ENCODE results near the gene NUMA1.
A peak's percentile ranks its signal among the peaks of the same experiment; 100 is the strongest.

Gene NUMA1

GRCh38 chr11:72069200-72069599 is 11.1 kb downstream of the NUMA1 start:
- DNase-seq (ENCODE audit: low spot score) (no peak), FAIRE-seq (no peak)

DNA sequence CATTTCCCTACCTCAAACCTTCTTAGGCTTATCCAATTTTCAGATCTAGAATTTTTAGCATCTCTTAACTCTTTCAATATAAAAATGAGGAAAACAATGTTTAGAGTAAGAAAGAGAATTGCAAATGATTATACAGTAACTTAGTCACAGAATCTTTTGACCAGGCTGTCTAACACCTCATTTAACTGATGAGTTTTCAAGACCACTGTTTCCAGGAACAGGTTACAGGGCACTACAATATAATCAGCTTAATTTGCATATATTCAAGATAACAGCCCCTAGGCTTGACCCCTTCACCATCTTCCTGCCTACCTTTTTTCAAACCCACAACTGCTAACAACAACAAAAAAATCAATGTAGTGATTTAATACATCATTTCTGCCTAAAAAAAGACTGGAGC is 12.7 kb downstream of the NUMA1 start:
- FAIRE-seq (no peak), DNase-seq (ENCODE audit: low spot score) (no peak)

- DNase-seq (ENCODE audit: low spot score): no peak
- FAIRE-seq: no peak
Observed at GRCh38 chr11:72067266-72067665, 13.1 kb downstream of the NUMA1 start.

- FAIRE-seq (no peak), DNase-seq (ENCODE audit: low spot score) (no peak)
Observed at GRCh38 chr11:72066855-72067254, 13.5 kb downstream of the NUMA1 start.

DNA sequence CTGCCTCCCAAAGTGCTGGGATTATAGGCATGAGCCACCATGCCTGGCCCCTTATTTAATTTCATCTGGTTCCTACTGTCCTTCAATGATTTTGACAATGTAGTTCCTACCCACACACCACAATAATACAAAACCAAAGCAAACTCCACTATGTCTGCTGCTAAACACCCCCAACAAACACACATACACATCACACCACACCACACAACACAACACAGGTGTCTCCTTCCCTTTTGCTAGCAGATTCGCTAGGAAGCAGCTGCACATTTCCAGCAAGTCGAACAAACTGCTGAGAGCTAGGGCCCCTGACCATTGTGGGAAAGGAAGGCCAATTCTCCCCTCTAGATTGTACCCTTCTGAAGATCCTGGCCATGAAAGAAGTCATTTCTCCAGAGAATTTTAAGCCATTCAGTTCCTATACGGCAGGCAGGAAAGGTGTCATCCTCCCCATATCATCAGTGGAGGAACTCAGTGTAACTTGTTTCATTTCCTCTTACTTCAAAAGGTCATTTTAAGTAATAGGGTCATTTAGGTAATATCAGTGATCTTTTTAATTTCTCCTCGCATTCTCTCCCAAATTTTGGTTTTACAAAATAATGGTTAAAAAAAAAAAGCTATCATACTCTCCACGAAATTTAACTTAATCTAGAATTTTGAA is 18.5 kb downstream of the NUMA1 start:
- DNase-seq (ENCODE audit: low spot score) (no peak), FAIRE-seq (no peak)

GRCh38 chr11:72058416-72059034 is 21.8 kb downstream of the NUMA1 start:
- no peak for FAIRE-seq

GRCh38 chr11:72048766-72049460 is 31.4 kb downstream of the NUMA1 start:
- FAIRE-seq: no peak
- no peak for DNase-seq (ENCODE audit: low spot score)

More at GRCh38 chr11:72058416-72059034, 21.8 kb downstream of the NUMA1 start:
- no peak for DNase-seq (ENCODE audit: low spot score)

- DNase-seq (ENCODE audit: low spot score): no peak
- FAIRE-seq: no peak
Observed at GRCh38 chr11:72045849-72046248, 34.5 kb downstream of the NUMA1 start.

DNA sequence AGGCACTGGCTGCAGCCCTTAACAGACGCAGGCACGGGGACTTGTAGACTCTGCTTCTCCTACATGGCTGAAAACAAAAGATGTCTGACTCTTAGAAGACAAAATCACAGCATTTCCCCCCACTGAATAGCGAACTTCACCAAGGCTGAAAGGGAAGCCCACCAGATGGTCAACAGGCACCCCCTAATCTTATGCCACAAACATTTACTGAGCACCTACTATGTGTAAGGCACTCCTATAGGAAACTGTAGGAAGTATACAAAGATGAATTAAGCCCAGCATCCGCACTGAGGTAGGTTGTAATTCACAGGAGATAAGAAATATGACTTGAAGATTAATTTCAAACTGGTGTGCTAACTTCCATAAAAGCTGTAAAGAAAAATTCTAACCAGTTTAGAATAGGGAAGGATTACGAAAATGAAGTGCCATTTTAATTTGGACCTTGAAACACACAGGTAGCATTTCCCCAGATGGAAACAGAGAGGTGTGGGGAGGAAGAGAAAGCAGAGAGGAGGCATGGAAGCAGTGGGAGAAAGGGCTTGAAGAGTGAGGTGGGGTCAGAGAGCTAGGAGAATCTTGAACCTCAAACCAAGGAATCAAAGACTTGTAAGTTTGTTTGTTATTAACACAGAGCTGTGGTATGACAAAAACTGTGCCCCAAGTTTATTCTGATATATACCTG is 38.1 kb downstream of the NUMA1 start:
- DNase-seq (ENCODE audit: low spot score) (no peak), FAIRE-seq (no peak)

GRCh38 chr11:72041364-72042063 is 38.8 kb downstream of the NUMA1 start:
- FAIRE-seq (no peak), DNase-seq (ENCODE audit: low spot score) (peak; percentile 5)

DNA sequence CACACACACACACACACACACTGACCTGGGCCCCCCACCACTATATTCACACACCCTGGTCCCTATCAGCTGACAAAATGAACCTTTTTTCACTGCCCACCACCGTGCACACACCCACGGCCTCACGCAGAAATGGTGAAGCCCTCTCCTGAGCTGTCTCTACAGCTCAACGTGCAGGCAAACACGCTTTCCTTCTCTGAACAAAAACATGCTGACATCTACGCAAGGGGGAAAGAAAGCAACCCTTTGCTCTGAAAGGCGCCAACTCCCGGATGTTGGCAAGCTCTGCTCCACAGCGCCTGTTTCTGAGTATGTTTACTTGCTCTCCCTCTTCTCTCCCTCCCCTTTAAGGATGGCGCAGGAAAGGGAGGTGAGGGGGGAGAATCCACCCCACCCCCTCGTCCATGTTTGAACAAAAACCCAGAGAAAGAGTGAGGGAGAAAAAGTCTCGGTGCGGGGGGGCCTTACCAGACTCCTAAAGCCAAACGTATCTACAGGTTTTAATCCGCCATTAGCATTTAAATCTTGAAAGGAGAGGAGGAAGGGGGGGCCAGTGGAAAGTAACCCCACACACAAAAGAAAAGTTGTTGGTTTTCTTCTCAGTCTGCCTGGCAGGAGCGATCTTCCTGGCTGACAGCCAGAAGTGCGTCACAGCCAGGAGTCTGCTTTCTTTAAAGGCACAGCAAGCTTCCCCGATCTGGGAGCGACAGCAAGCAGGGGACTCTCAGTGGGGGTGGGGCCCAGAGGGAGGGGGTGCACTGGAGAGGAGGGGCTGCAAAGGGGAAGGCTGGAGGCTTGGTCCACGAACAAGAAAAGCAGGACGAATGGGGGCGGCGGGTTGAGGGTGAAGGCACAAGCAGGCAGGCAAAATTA is 39.6 kb downstream of the NUMA1 start:
- FAIRE-seq: no peak
- peak; percentile 47 for DNase-seq (ENCODE audit: low spot score)

DNA sequence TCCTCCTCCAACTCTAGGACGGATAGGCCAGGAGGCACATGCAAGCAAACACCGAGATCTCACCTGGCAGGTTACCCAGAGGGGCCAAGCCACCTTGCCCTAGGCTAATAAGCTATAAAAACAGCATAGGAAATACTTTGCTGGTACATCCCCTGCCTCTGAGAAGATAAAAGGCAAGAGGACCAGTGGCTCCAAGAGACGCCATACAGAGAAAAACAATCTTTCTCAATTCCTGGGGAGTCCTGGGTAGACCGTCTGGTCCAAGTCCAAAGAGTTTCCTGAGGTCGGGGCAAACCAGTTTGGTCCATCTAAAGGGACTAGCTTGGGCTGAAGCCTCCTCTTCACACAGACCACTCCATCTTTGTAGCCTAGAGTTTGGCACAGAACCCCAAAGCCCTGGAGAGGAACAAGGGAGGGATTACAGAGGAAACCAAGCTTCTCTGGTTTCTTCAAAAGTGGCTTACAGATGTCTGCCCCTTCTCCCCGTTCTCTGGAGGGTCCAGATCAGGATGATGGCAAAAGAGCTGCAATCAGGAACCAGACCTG is 40.4 kb downstream of the NUMA1 start:
- FAIRE-seq (no peak), DNase-seq (ENCODE audit: low spot score) (no peak)

GRCh38 chr11:72039031-72039855 is 41.1 kb downstream of the NUMA1 start:
- FAIRE-seq: no peak
- no peak for DNase-seq (ENCODE audit: low spot score)

GRCh38 chr11:72038491-72038890 is 41.9 kb downstream of the NUMA1 start:
- DNase-seq (ENCODE audit: low spot score) (no peak), FAIRE-seq (no peak)

GRCh38 chr11:72037554-72038311 is 42.6 kb downstream of the NUMA1 start:
- DNase-seq (ENCODE audit: low spot score) (no peak), FAIRE-seq (no peak)

DNA sequence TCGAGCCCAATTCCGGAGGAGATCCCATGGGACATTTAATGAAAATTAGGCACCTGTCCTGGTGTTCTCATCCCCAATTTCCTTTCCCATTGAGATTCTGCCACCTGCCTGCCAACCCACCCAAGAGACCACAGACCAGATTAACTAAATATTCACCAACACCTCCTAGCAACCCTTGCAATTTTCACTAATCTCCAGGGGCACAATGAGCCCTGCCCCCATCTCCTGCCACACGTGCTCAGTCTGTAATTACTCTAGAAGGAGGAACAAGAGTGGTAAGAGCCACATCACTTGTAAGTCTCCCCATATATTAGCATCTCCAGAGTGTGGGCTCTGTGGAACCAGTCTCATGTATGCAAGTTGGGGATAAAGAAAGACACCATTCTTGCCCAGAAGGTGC is 43.7 kb downstream of the NUMA1 start:
- DNase-seq (ENCODE audit: low spot score) (no peak), FAIRE-seq (no peak)

GRCh38 chr11:72030472-72031045 is 49.8 kb downstream of the NUMA1 start:
- FAIRE-seq: no peak
- DNase-seq (ENCODE audit: low spot score): no peak

DNA sequence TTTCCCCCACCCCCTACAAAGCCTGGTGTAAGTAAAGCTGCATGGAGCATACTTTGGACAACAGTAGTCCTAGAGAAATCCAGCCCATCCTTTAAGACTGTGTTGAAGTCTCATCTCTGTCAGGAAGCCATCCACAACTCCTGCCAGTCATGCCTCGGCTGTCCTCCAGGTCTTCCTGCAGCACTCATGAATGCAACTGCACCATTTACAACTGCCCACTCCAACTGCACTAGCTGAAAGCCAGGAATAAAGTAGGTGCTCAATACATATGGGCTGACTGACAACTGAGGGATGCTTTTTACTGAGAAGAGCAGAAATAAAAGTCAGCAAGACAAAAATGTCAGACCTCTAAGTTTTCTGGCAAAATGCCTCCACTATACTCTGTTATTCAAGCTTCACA is 54.3 kb downstream of the NUMA1 start:
- no peak for FAIRE-seq
- DNase-seq (ENCODE audit: low spot score): no peak

Data from RCC 7860 (cell line).